SK-N-MC (cell line): ENCODE results near the gene DLX6.

Experiments used
- EZH2 ChIP-seq: fragments of 200-600 bp; sonication (generic); IDR thresholded peaks from one replicate; pipeline ENCODE4 v1.6.1; 2017; ENCODE audit warnings: antibody characterized with exemption
- POLR2AphosphoS5 ChIP-seq: IDR thresholded peaks from 2 replicates; pipeline ENCODE4 v1.6.1; 2012; ENCODE audit warnings: mild to moderate bottlenecking, low read depth, low read length, borderline replicate concordance

DNA sequence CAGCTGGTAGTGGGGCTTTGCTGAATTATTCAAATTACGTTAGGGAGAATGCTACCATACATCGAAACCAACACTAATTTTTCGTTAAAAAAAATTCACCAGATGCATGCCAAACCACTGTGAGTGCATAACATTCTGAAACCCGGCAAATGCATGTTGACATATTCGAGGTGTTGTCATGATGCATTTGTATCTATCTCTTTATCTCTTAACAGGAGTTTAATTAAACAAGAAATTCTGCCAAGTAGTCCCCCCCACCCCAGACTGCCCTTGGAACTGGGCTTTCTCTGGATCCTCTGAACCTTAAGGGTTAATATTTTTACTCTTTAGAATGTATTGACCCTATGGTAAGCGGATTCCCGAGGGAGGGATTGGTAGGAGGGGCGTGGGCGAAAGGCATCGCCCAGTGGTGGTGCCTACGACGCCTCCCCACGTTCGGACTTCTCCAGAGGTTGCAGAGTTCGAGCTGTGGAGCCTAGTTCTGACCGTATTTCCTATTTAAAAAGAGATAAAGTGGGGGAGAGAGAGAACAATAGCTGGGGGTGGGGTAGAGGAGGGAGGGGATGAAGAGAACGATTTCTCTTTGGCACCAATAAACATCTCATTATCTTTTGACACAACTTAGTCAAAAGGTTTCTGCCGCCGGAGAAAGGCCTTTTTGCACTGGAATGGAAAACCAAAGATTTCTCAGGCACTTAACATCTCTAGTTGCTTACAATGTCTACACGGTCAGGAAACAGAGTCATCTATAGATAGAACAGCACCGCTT lies 7.2 kb downstream of the DLX6 start:
- TF ChIP-seq EZH2 (no peak), POLR2AphosphoS5 (no peak)
